ENCODE results near the gene BTBD1. TPM values are rescaled to one million over a fixed set of nuclear protein-coding genes. Genes with fewer than 3 reads are reported as not detected.
"Not testable (repeated sequence)": the region's sequence is repeated elsewhere in the genome, so short reads cannot be mapped to it uniquely, and the experiment has no call there.

The BTBD1 gene
- total RNA-seq, 1 donor from 2014 or later, result 38.7 TPM

DNA sequence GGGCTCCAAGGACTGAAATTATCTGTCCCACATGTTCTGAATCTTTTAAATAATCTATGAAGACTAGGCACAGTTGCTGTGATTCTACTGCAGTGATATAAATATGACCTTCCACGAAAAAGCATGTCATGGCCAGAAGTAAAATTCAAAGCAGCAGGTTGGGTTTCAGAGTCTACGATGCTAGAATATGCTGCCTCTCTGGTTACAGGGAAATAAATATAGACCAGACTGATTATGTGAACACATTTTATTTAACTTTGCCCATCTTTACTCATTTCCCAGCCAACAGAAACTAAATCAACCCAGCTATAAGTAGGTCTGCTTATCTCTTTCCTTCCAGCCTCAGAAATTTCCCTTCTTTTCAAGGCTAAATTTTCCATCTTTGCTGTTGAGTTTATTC, 20.5 kb upstream of the BTBD1 start:
- H3K27ac Mint-ChIP-seq, result no peak overlapping the region
- no peak for DNase-seq (ENCODE audit: low spot score, unreplicated experiment)
- no peaks in the 10 kb centered on the region for H3K9me3 Mint-ChIP-seq (ENCODE audit: low read depth)
- H3K4me3 Mint-ChIP-seq (ENCODE audit: low read depth), result no peak overlapping the region
- no peaks in the 10 kb centered on the region for H3K4me1 Mint-ChIP-seq (ENCODE audit: low read depth)
- no peaks in the 10 kb centered on the region for H3K36me3 Mint-ChIP-seq (ENCODE audit: insufficient read depth)
- no peak for TF ChIP-seq CTCF (IDR thresholded peaks at IDR 0.05; ENCODE audit: unreplicated experiment)
- H3K27me3 Mint-ChIP-seq, result peaks cover 13% of the 10 kb centered on the region

GRCh38 chr15:83085864-83086552, 19.0 kb upstream of the BTBD1 start:
- H3K4me3 Mint-ChIP-seq (ENCODE audit: low read depth); DNase-seq (ENCODE audit: low spot score, unreplicated experiment); H3K9me3 Mint-ChIP-seq (ENCODE audit: low read depth); H3K27me3 Mint-ChIP-seq; H3K27ac Mint-ChIP-seq; H3K36me3 Mint-ChIP-seq (ENCODE audit: insufficient read depth); H3K4me1 Mint-ChIP-seq (ENCODE audit: low read depth): not testable (repeated sequence)

- not testable (repeated sequence) for H3K4me3 Mint-ChIP-seq (ENCODE audit: low read depth); H3K36me3 Mint-ChIP-seq (ENCODE audit: insufficient read depth); H3K27ac Mint-ChIP-seq; H3K9me3 Mint-ChIP-seq (ENCODE audit: low read depth); DNase-seq (ENCODE audit: low spot score, unreplicated experiment); H3K4me1 Mint-ChIP-seq (ENCODE audit: low read depth); H3K27me3 Mint-ChIP-seq
These were observed 18.4 kb upstream of the BTBD1 start for GRCh38 chr15:83085461-83085860.

GRCh38 chr15:83082730-83083386, 15.8 kb upstream of the BTBD1 start:
- Mint-ChIP-seq H3K4me3 (ENCODE audit: low read depth) (no peak overlapping the region), H3K27ac (no peak overlapping the region), H3K27me3 (peaks cover 18% of the 10 kb centered on the region), H3K36me3 (ENCODE audit: insufficient read depth) (no peaks in the 10 kb centered on the region), H3K4me1 (ENCODE audit: low read depth) (no peaks in the 10 kb centered on the region), H3K9me3 (ENCODE audit: low read depth) (no peaks in the 10 kb centered on the region)
- DNase-seq (ENCODE audit: low spot score, unreplicated experiment), result no peak
- TF ChIP-seq CTCF (IDR thresholded peaks at IDR 0.05; ENCODE audit: unreplicated experiment), result no peak

- H3K4me1 Mint-ChIP-seq (ENCODE audit: low read depth), result no peaks in the 10 kb centered on the region
- H3K27ac Mint-ChIP-seq, result no peak overlapping the region
- no peak for TF ChIP-seq CTCF (IDR thresholded peaks at IDR 0.05; ENCODE audit: unreplicated experiment)
- no peaks in the 10 kb centered on the region for H3K9me3 Mint-ChIP-seq (ENCODE audit: low read depth)
- peaks cover 25% of the 10 kb centered on the region for H3K27me3 Mint-ChIP-seq
- H3K36me3 Mint-ChIP-seq (ENCODE audit: insufficient read depth), result no peaks in the 10 kb centered on the region
- no peak for DNase-seq (ENCODE audit: low spot score, unreplicated experiment)
- no peak overlapping the region for H3K4me3 Mint-ChIP-seq (ENCODE audit: low read depth)
These were observed 14.4 kb upstream of the BTBD1 start for GRCh38 chr15:83081256-83082014.

- no peak for TF ChIP-seq CTCF (IDR thresholded peaks at IDR 0.05; ENCODE audit: unreplicated experiment)
- Mint-ChIP-seq H3K4me1 (ENCODE audit: low read depth) (no peaks in the 10 kb centered on the region), H3K36me3 (ENCODE audit: insufficient read depth) (peaks cover 2% of the 10 kb centered on the region), H3K27me3 (peaks cover 25% of the 10 kb centered on the region), H3K9me3 (ENCODE audit: low read depth) (peaks cover 10% of the 10 kb centered on the region), H3K4me3 (ENCODE audit: low read depth) (no peak overlapping the region), H3K27ac (no peak overlapping the region)
- DNase-seq (ENCODE audit: low spot score, unreplicated experiment), result no peak
These were observed 11.7 kb upstream of the BTBD1 start for GRCh38 chr15:83078712-83079111.

All from progenitor cell of endocrine pancreas (in vitro differentiated cells).